HG03354 (cell line): Measurements from ENCODE around the gene CRYGC.
A peak's percentile ranks its signal among the peaks of the same experiment; 100 is the strongest.

Source experiments
- ATAC-seq: cut with Tn5 transposase; IDR thresholded peaks from one replicate; pipeline ENCODE4 v1.9.1; 2021; ENCODE audit warnings: mild to moderate bottlenecking; ENCODE audit not compliant: unreplicated experiment, poor library complexity, severe bottlenecking

CRYGC gene, protein sequence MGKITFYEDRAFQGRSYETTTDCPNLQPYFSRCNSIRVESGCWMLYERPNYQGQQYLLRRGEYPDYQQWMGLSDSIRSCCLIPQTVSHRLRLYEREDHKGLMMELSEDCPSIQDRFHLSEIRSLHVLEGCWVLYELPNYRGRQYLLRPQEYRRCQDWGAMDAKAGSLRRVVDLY

DNA sequence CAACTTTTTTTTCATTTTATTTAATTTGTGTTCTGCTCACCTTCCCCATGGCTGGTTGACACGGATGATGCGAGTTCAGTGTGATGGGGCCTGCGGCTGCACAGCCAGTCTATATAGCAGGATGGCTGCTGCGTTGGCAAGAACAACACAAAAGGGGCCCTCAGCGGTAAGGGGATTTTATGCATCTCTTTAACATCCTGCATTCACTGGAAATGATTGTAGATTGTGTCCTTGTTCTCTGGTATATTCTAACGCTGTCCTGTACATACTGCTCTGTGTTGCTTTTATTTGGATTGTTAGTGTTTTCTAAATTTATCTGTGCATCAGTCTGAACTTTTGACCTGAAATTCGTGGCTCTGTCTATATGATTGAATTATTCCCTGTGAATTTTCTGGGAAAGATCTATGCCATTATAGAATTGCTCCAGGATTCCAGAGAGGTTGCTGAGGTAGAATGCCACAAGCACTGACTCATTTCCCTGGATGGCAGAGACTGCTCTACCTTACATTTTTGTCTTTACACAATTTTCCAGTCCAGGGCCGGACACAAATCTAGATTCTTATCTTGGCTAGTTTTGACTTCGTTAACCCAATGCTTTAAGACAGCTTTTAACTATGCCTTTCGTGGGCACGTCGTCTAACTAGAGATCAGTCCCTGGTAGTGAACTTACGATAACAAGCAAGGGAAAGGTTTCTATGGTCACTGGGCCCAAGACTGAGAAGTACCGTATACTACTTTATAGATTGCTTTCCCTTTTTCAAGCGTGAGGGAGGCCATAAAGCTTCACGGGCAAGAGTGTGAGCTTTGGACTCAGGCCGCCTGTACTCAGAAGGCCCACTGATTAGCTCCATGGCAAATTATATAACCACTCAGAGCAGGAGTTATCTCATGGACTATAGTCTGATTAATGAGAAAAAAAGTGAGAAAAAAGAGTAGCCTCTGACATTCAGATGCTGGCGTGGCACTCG, at the start of gene CRYGC:
Gene CRYGC, minus strand, starts transcription at position 85 of the 968 bp plus-strand sequence. Its CDS starts 36 bp downstream, at position 49.
- ATAC-seq: no peak

DNA sequence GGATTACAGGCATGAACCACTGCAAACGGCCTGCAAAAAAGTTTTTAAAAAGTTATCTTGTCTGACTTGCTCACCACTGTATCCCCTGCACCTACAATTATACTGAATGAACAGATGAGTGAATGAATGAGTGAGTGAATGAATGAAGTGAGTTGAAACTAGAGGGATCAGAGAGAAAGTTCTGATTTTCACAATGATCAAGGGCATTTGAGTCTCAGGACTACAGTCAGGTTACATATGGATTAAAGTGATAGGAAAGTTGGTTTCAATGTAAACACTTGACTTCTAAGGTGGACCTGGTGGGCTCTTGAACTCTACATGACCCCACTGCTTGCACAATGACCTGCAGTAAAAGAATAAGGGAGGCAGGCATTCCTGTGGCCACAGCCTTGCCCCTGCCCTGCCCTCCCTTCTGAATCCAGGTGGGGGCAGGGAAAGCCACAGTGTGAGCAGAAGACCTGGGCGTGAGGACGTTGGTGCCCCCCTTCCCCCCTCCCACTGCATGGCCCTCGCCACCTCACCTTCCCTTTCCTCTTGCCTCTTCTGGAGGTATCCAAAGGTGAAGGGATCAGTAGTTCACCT, 49.5 kb upstream of the CRYGC start:
- ATAC-seq: no peak

DNA sequence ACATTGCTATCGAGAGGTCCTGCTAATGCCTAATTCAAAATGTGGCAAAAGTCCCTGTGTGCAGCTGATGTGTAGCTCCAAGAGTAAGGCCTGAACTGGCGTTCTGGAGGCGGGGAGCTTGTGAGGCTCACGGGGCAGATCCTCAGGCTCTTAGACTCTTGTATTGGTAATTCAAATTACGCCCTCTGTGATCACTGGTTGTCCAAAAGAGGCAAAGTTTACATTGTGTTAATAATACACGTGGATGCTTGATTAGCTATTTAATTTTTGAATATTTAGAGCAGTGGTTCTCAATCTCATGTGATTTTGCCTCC, 46.2 kb upstream of the CRYGC start:
- ATAC-seq: no peak

DNA sequence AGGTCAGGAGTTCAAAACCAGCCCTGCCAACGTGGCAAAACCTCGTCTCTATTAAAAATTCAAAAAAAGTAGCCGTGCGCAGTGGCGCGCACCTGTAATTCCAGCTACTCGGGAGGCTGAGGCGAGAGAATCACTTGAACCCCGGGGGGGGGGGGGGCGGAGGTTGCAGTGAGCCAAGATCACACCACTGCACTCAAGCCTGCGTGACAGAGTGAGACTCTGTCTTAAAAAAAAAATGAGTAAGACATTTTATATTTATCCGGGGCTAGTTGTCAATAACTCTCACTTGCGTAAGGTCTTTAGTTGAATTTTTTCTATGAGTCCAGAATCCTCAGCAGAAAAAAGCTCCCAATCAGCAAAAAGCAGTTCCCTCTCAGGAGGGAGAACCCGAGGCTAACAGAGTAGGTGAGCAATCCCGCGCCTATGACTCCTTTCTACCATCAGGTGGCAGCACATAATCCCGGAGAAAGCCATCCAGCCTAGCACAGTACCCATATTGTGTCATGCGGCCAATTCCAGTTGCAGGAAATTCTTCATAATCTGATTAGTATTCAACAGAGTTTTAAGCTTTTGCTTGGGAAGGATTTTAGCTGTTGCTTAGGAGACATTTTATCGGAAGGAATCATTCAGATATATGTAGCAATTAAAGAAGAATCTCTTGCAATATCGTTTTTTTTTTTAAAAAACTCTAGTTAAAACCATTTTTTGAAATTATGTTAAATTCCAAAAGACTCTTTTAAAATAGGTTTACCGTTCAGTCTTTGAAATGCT, 45.6 kb upstream of the CRYGC start:
- peak; percentile 99 for ATAC-seq

DNA sequence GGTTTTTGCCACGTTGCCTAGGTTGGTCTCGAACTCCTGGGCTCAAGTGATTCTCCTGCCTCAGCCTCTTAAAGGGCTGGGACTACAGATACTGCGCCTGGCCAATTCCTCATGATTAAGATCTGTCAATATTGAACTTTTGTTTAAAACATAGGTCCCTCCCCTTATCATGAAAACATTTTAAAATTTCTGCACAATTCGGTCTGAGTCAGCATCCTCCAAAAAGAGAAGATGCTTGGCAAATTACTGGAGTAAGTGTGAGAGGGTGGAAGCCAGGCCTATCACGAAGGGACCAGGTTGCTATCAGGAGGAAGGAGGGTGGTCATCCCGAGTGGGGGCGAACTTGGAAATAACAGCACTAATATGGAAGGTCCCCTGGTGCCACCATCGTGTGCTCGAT, 44.5 kb upstream of the CRYGC start:
- ATAC-seq: no peak

DNA sequence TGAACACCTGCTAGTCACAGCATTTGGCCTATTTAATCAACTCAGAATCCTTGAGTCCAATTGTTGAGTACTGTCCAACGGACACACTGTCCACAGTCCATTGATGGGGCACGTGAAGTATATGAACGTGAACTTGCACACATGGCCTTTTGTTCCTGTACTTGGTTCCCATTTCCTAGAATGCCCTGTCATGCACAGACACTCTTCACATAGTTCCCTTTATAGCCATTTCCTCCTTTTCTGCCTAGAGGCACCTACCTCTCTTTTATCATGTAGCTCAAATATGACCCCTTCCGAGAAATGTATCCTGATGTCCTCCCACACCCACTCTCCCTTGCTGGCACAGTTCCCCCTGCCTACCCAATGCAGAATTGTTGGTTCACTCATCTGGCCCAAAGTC, 42.5 kb upstream of the CRYGC start:
- ATAC-seq: no peak

DNA sequence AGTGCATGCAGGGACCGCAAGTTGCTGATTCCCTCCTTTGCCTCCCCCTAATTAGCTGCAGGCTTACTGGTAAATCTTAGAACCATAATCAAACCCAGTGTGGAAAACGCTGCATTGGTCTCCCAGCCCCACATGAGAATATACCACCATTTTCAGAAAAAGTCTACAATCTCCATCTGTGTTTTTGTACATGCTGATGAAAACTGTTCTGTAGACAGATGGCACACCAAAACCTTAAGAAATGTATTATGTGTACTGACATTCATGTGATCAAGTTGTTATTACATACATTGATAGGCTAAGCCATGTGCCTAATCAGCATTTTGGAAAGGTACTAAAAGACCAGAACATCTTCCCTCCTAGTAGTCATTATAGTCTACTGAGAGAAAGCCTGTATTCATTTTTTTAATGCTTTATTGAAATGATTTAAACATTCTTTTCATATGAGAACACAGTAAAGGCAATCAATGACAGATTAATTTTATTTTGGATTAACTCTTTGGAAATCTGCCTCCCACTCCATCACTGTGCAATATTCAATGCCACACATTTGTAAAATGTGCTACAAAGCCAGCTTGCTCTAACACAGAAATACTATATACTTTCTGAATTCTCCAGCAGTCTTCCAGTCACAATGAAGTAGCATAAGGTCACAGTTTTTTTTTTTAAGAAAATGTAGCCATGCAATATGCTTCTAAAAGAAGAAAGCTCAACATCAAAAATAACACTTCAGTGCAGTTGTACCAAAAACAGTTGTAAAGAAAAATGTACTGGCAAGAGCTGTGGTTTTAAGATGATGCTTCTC, 35.5 kb upstream of the CRYGC start:
- no peak for ATAC-seq

DNA sequence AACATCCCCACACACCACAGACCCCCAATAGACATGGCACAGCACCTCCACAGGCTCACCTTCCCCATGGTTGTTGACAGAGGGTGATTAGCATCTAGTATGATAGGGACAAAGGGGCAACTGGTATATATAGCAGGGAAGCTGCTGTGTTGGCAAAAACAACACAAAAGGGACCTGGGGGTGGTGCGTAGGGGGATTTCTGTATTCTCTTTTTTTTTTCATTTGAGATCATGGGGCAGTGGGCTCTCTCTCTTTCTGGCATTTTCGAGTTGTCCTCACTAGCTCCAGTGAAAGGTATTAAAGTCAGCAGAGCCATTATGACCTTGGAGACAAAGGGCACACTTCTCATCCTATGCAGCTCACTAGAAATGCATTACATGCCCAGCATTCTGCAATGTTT, 33.9 kb upstream of the CRYGC start, which contains the start of gene CRYGA:
Gene CRYGA, minus strand, starts transcription at position 101 of the 400 bp plus-strand sequence. Its CDS starts 33 bp downstream, at position 68.
- no peak for ATAC-seq

DNA sequence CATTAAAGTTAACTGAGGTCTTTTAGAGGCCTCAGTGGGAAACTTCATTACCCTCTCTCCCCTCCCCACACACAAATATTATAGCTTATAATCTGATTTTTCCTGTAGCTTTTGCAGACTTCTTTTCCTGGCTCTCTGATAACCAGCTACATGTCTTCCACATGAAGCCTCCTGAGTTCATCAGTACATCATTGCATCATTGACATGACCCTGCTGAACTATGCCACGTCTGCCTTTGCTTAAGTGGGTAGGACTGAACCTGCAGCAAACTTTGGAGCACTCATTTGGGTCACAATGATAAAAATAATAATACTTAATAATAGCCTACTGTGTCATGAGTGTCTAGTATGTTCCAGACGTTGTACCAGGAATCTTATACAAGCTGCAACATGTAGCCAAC, 26.8 kb upstream of the CRYGC start:
- no peak for ATAC-seq

DNA sequence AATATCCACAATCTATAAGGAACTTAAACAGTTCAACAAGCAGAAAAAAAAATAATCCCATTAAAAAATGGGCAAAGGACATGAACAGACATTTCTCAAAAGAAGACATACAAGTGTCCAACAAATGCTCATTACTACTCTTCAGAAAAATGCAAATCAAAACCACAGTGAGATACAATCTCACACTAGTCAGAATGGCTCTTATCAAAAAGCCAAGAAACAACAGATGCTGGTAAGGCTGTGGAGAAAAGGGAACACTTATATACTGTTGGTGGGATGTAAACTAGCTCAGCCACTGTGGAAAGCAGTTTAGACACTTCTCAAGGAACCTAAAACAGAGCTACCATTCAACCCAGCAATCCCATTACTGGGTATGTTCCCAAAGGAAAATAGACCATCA, 23.5 kb upstream of the CRYGC start:
- ATAC-seq: no peak

DNA sequence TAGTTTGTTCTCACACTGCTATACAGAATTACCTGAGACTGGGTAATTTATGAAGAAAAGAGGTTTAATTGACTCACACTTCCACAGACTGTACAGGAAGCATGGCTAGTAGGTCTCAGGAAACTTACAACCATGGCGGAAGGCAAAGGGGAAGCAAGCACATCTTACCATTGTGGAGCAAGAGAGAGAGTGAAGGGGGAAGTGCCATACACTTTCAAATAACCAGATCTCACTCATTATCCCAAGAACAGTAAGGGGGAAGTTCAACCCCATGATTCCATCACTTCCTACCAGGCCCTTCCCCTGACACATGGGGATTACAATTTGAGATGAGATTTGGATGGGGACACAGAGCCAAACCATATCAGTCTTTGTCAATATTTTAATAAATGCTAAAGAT, 21.3 kb upstream of the CRYGC start:
- no peak for ATAC-seq

DNA sequence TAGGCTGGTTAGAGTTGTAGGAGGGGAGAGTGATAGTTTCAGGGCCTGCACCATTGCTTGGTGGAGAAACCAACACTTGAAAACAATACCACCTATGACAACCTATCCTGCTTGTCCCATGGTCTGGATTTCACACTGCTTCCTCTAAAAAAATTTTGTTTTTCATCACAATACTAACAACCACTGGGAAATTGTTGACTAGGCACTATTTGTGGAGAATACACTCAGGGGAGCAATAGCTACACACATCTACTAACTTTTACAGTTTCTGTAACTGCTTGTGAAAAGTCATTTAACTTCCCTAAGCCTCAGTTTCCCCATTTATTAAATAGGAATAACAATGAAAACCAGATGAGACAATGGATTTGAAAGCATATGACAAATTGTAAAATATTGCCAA, 20.5 kb upstream of the CRYGC start:
- ATAC-seq: no peak

DNA sequence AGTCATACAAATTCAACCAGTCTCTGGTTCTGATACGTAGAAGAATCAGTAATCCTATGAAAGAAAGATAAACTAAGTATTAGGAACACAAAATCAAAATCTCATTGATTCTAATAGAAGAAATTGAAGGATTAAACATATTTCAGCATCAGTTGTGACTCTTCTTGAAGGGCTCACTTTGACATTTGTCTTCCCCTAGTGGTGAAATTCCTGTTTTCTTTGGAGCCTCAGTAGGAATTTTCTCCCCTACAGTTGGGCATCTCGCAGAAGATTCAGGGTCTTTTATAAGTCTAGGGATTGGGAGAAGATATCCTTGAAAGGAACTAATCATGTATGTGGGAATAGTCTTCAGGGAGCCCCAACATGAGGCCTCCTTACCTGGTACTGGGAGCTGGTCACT, 19.2 kb upstream of the CRYGC start:
- no peak for ATAC-seq

DNA sequence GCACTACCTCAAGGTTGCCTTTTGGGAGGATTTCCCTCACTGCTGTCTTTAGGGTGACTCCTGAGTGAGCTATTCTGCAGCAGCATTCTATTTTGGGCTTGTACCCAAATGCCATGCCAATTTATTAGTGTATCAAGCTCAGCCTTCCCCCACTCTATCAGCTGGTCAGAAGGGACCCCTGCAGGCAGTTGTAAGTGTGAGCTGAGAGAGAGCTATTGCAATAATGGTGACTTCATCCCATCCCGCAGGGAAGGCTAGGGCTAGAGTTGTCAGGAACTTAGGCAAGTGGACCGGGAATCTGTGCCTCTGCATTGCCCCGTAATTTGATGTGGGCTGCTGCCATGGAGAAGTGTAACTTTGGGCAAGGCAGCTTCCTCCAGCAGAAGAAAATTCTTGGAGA, 18.1 kb upstream of the CRYGC start:
- ATAC-seq: no peak

DNA sequence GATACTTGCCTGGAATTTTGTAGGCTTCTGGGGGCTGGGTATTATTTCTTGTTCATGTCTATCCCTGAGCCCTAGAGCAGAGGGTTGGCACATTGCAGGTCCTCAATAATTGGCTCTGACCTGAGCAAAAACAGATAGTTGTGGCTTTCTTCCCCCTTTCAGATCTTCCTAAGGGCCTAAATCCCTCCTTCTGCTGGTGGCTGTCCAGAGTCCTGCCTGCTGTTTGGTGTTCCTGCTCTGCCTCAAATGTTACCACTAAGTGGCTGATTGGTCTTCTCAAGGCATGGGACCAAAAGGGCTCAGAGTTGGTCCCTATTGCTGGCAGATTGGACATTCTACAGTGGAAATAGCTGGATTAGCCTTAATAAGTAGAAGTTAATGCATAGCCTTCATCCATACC, 17.4 kb upstream of the CRYGC start:
- ATAC-seq: no peak

DNA sequence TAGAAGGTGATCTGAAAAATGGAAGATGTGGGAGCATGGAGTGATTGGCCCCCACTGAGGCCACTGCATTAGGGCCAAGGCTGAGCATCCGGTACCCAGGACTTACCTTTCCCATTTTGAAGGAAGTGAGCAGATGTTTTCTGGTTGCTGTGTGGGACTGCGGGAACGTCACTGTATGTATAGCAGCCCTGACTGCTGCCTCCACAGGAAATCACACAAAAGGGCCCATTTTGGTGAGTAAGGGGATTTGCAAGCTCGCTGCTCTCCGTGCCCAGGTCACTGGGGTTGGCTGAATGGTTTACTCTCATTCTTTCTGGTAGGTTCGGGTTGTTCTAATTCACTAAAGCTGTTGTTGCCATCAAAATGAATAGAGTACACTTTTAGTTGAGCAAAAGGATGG, 16.4 kb upstream of the CRYGC start, which contains the start of gene CRYGB:
Gene CRYGB, minus strand, starts transcription at position 153 of the 400 bp plus-strand sequence. Its CDS starts 38 bp downstream, at position 115.
- no peak for ATAC-seq

DNA sequence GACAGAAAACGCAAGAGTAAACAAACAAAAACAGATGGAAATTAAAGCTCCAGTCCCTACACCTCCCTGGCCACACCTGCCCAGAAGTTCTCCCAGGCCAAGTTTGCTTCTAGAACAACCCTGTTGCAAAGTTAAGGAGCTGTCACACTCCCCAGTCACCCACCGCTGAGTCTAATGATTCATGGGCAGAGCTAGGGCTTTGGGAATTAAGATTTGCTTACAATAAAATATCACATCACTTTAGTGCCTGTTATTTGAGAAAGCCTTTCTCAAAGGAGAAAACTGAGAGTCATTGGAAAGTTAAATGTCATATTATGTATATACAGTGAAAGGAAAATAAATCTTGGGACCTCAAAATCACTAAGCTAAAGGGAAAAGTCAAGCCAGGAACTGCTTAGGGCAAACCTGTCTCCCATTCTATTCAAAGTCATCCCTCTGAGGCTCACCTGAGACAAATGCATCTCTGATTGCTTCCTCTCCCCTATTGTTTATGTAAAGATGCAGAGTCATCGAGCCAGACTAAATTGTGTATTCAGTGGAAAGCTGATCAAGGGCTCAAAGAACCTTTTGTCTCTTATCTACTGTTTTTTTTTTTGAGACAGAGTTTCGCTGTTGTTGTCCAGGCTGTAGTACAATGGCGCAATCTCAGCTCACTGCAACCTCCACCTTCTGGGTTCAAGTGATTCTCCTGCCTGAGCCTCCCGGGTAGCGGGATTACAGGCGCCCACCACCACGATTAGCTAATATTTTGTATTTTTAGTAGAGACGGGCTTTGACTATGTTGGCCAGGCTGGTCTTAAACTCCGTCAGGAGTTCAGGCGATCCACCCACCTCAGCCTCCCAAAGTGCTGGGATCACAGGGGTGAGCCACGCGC, 13.5 kb upstream of the CRYGC start:
- ATAC-seq: no peak

DNA sequence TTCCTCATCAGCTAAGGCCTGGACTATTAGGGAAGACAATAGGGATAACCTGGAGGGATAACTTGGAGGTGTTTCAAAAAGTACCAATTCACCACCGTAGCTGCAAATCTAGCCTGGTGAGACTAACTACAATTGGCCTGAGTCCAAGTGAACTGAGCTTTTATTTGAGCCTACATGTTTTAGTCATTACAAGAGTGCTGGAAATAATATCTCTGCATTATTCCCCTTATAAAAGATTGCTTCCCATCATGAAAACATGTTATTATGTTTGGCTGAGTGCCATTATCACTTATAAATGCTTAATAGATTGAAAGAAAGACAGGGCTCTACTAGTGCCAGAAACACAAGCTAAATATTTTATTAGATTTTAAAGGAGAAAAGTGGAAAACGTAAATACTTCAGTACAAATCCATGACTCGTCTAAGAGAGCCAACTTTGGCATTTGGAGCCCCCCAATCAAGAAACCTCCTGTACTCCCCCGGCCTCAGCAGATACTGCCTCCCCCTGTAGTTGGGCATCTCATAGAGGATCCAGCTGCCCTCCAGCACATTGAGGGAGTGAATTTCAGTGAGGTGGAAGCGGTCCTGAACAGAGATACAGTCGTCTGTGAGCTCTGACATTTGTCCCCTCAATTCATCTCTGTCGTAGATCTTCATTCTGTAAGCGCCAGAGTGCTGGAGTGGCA, 12.8 kb upstream of the CRYGC start:
- ATAC-seq: no peak
